GM10847 (cell line): Measurements from ENCODE around the gene RPAP3.

ENCODE experiments used
- POLR2A ChIP-seq: IDR thresholded peaks from 2 replicates; pipeline ENCODE4 v1.6.1; 2011; ENCODE audit not compliant: insufficient read length; ENCODE audit errors: extremely low read depth

RPAP3 gene

GRCh38 chr12:47734725-47735480 lies 29.1 kb upstream of the RPAP3 start:
- TF ChIP-seq POLR2A: no peak

GRCh38 chr12:47733142-47733541 lies 27.3 kb upstream of the RPAP3 start:
- no peak for TF ChIP-seq POLR2A

GRCh38 chr12:47732504-47732903 lies 26.7 kb upstream of the RPAP3 start:
- no peak for TF ChIP-seq POLR2A

GRCh38 chr12:47731723-47732122 lies 25.9 kb upstream of the RPAP3 start:
- no peak for TF ChIP-seq POLR2A

GRCh38 chr12:47730341-47730744 lies 24.5 kb upstream of the RPAP3 start:
- TF ChIP-seq POLR2A: no peak

GRCh38 chr12:47729233-47729632 lies 23.4 kb upstream of the RPAP3 start:
- TF ChIP-seq POLR2A: no peak

- TF ChIP-seq POLR2A: no peak
Measured at GRCh38 chr12:47725893-47726292, 20.1 kb upstream of the RPAP3 start.

- no peak for TF ChIP-seq POLR2A
Measured at GRCh38 chr12:47725091-47725772, 19.4 kb upstream of the RPAP3 start, which contains the start of gene ENDOU. Gene ENDOU (minus strand): TSS chr12:47725490. CDS start chr12:47725413, 77 bp downstream.

GRCh38 chr12:47722941-47723631 lies 17.3 kb upstream of the RPAP3 start:
- TF ChIP-seq POLR2A: no peak

- TF ChIP-seq POLR2A: no peak
Measured at GRCh38 chr12:47722136-47722834, 16.5 kb upstream of the RPAP3 start.

GRCh38 chr12:47721431-47721973 lies 15.7 kb upstream of the RPAP3 start:
- TF ChIP-seq POLR2A: no peak

GRCh38 chr12:47718531-47718930 lies 12.7 kb upstream of the RPAP3 start:
- TF ChIP-seq POLR2A: no peak

GRCh38 chr12:47717443-47718193 lies 11.8 kb upstream of the RPAP3 start:
- TF ChIP-seq POLR2A: no peak

GRCh38 chr12:47717046-47717442 lies 11.2 kb upstream of the RPAP3 start:
- no peak for TF ChIP-seq POLR2A
